NCI-H2081 treated with DMSO at 0.1 percent for 48 hours (cell line): ENCODE data around the gene HTR1B.

Experiments used
- DNase-seq: peaks from one replicate; lab custom pipeline; 2025; lab: John Stamatoyannopoulos, UW

HTR1B gene, protein sequence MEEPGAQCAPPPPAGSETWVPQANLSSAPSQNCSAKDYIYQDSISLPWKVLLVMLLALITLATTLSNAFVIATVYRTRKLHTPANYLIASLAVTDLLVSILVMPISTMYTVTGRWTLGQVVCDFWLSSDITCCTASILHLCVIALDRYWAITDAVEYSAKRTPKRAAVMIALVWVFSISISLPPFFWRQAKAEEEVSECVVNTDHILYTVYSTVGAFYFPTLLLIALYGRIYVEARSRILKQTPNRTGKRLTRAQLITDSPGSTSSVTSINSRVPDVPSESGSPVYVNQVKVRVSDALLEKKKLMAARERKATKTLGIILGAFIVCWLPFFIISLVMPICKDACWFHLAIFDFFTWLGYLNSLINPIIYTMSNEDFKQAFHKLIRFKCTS

DNA sequence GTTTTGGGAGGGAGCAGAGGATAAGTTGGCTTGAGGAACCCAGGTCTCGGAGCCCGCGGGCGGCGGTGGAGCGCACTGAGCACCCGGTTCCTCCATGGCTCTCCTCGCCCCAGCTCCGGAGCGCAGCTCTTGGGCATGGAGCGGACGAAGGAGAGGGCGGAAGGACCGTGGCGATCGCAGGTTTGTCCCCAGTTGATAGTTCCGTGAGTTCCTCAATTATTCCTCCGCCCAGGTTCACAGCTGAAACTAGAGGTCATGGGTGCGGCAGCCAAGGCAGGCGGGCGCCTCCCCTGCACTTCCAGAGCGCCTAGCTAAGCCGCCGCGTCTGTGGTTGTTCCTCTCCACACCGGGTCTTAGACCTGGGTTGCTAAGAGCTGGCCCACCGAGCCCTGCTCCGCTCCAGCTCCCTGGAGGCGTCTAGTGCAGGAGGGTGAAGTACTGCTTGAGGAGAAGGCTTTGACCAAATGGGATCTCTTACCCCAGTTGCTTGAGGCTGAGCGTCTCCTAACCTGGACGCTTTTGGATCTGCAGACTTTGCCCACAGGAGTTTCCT, at the start of gene HTR1B:
TSS of gene HTR1B (minus strand) at position 184 of the 553 bp plus-strand sequence. CDS start at position 96, 88 bp downstream.
- no peak for DNase-seq

DNA sequence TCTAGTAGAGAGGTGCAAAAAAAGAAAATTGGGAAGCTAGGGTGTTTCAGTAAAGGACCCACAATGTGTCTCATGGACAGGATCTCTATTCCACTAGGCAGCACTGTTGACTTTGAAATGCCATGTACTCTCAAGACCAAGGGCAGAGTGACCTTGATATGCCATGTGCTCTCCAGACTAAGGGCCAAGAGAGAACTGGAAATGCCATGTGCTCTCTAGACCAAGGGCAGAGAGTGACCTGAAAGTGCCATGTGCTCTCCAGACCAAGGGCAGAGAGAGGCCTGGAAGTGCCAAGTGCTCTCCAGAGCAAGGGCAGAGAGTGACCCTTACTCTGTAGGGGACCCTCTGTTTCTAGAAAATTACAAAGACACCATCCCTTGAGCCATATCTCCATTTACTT, 49.3 kb upstream of the HTR1B start:
- DNase-seq, result no peak

DNA sequence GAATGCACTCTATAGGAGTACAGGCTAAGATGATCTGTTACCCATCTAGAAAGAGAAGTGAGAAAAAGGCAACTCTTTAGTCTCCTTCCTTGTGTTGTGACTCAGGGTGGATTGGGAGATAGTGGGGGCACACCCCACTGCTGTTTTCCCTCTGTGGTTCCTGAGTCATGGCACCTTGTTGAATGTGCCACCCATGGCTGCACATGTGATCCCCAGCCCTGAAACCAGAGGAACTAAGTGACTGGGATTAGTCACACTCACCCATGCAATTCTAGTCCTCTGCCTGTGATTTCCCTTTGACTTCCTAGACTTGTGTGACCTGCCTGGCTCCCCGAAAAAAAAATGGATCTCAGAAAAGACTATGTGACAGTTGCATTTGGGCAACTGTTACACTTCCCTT, 48.6 kb upstream of the HTR1B start:
- DNase-seq, result no peak

DNA sequence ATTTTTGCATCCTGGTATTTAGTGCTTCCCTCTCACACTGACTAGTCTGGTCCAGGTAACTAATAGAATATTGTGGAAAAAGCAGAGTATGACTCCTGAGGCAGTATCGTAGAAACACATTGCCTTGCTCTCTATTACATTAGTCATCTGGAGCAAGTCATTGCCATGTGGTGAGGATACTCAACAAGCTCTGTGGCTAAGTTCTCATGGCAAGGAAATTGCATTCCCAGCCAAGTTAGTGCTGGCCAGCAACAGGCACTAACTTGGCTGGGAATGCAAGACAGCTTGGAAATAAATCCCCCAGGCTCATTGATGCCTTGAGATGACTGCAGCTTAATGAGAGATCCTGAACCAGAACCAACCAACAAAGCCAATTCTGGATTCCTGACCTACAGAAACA, 39.7 kb upstream of the HTR1B start:
- no peak for DNase-seq

DNA sequence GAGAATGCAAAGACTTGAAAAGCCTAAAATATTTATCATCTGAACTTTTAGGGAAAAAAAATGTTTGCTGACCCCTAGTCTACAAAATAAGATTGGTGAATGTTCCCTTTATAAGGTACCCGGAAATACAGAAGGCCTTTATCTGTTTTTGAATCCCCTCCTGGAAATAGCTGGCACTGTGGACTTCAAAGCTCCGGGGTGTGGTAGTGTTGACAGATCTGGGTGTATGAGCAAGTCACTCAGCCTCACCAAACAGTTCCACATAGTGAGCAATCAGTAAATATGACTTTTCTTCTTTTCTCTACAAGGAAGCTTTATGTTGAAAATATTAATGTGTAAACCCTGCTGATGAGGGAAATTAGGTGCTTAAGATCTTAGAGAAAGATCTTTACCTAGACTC, 29.2 kb upstream of the HTR1B start:
- no peak for DNase-seq

DNA sequence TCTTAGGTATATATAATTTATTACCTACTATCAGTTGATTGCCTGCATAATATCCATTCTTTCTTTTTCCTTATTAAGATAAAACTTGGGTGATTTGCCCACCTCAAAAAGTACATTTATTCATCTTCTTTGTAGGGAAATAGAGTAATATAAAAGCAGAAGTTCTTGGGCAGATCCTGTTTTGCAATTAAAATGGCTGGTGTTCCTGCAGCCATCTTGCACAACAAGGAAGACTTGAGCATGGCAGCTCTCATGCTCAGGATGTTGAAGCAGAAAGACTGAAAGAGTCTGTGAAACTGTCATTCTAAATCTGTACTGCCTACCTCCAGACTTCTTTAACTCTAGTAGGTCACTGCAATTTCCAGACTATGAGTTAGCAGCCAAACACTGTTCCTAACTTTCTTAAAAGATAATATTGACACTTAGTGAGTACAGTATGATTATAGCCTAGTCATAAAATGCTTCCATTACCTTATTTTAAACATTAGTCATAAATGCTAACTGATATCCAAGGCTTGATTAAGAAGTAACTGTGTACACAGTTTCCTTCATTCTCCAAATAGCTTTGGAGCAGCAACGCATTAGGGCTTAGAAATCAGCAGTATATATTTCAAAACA, 24.6 kb upstream of the HTR1B start:
- no peak for DNase-seq

DNA sequence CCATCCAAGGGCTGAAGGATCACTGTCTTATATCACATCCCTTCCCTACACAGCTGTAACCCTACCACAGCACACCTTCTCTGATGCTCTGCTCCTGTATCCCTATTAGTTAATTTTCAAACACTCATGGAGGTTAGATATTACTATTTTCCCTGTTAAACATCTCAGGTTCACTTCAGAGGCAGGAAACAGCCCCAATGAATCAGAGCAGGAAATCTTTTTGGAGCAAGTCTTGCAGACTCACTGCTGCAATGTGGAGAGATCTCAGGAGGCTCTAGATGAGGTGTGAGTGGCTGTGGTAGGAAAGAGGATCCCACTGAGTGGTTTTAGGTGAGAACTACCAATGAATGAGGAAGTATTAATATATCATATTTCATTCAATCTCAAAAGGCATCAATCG, 19.7 kb upstream of the HTR1B start:
- DNase-seq, result no peak

DNA sequence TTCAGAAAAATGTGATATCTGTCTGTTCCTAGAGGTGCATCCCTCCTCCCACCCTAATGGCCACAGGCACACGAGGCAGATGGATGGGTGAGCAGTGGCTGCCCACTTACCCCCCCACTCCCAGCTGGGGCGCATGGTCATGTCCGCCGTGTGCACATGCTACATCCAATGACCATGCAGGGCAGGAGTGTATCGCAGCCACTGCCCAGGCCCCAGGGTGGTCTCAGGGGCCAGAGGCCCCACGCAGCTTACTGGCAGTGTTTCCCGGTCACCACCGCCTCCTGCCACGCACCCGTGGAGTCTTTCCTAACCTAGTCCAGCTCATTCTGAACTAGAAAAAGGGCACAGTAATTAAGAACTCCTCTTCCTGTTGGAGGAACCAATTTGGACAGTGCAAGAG, 11.7 kb upstream of the HTR1B start:
- DNase-seq, result no peak

DNA sequence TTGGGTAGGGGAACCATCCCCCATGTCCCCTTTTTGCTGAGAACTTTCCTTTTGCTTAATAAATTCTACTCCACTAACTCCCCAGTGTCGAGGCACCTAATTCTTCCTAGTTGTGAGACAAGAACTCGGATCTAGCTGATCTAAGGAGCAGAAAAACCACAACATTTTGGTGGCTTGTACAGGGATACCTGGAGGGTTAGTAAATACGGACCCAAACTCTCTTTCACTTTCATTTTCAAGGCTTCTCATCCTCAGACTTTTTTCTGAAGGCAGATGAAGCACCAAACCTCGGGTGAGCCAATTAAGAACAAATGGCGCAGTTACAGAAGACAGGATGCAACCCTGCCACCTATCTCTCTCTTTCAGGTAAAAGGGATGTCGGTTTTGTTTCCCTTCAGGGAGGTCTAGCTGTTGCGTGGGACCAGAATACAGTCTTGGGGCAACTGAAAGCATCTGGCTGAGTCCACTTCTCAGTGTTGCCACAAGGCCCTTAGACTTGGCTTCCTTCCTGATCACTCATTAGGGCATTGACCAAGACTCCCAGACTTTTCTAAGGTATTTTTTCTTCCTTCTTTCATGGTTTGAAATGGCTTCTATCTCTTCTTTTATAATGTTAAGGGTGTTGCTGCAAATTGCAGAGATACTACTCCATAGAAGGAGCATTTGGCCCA, 11.1 kb upstream of the HTR1B start:
- no peak for DNase-seq

DNA sequence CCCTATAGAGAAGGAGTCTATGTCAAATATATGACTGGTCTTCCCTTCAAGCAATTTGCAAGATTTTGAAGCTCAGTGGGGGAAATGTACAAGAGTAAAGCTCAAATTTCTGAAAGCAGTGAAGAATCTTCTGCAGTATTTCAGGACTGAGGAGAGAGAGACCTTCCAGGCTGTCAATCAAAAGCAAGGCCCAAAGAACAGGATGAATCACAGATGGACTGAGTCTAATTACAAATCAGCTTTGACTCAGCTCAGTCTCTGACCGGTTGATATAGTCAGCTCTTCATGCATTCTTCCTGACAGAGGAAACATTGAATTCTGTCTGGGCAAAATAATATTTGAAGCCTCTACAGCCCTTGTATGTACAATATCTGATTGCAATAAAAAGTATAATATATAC, 7.7 kb upstream of the HTR1B start:
- no peak for DNase-seq

DNA sequence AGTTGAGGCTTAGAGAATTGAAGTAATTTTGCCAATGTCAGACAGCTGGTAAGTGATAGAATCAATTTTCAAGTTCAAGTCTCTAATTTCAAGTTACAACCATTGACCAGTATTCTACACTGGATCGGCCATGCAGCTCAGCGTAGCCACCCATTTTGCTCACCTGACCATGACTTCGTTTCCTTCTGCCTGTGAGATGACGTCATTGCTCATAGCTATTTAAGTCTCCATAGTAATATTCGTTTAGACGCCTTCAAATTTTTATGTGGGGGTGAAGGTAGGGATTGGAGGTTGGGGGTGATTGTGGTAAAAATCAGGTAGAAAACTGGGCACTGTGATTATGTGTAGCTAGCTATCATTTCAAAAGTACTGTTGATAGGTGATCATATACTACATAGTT, 5.6 kb upstream of the HTR1B start:
- no peak for DNase-seq

DNA sequence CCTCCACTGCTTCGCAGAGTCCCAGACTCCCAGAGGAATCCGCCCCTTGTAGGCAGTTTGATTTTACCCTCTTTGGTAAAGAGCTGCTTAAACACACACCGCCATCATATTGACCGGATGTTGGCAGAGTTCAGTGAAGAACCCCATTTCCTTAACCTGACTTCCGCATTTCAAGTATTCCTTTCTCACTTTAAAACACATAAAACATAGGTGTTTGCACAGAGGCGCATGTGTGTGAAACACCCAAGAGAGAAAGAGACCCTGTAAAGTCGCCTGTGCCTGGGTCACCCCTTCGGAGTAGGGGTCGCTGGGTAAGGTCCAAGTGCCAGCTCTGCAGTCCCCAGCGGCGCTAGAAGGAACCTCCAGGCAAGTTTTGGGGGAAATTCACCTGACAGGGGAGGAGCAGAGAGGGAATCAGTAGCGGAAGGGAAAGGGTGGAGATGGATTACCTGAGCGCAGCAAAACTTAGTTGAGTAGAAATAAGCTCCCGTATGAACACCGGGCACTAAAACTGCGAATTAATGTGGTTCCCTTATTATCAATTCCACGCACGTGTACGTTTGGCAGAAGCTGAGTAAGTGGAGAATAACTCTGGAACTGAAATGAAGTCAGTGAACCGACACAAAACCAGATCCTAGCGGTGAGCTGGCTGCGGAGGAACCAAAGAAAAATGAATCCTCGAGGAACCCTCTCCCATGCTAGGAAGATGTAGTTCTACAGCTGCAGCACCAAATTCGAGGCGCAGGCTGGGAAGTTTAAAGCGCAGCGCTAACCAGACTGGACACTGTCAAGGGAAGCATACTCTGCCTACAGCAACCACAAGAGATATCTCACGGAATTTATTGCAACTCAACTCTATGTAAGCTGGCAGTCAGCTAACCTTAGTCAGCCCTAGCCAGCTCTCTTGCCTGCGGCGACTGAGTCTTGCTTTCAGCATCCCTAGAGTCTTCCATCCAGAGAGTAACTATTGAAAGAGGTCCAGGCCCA, 3.5 kb upstream of the HTR1B start:
- no peak for DNase-seq

DNA sequence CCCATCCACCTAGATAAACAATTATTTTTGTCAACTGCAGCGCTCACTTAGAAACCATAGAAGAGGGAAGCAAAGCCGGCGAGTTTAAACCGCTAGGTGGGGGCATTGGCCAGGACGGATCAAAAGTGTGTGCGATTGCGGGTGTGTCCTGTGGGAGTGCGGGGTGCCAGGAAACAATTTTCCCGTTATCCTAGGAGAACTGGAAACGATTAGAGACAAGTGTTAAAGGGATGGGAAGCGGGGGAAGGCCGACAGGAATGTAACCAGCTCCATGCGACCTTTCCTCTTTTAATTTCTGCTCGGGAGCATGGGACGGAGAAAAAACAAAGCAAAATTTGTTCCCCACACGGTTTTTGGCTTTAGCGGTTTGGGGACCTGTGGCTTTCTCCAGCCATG, 2.8 kb upstream of the HTR1B start:
- no peak for DNase-seq

DNA sequence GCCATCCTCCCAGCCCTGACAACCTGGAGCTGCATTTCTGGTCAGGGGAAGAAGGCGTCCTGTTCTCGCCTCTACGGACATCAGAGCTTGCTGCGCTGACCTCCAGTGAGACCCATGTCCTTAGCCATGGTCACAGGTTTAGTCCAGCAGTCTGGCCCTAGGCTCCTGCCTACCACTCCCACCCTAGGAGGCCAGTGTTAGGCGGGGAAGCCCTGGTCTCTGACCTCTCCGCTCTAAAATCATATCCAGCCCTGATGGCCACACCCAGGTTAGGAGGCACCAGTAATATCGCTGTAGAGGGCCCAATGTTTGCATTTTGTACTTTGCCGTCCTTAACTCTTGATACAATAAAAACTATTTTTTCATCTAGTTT, 1.2 kb upstream of the HTR1B start:
- no peak for DNase-seq

DNA sequence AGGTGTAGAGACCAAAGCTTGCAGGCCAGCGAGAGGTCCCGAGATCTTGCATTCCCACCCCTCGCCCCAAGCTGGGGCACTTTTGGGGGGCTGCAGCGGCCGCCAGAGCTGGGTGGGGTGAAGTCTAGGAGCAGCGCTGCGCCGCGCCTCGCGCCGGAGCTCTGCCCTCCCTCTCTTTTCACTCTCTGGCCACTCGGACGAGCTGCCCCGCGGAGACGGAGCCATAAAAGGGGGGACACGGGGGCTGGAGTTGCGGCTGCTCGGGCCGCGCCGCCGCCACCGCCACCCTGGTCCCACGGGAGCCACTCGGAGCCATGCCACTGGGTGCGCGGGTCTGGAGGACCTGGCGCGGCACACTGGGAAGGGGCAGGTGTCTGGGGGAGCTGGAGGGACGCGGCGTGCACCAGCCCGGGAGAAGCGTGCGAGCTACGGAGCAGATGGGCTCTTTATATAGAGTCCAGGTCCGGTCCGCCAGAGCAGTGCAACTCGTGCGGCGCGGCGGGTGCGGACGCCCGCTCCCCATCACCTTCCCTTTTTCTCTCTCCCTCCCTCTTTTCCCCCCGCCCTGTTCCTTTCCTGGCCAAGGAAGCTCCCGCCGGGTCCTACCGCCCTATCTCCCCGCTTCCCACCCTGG, 687 bp upstream of the HTR1B start:
- DNase-seq, result no peak

DNA sequence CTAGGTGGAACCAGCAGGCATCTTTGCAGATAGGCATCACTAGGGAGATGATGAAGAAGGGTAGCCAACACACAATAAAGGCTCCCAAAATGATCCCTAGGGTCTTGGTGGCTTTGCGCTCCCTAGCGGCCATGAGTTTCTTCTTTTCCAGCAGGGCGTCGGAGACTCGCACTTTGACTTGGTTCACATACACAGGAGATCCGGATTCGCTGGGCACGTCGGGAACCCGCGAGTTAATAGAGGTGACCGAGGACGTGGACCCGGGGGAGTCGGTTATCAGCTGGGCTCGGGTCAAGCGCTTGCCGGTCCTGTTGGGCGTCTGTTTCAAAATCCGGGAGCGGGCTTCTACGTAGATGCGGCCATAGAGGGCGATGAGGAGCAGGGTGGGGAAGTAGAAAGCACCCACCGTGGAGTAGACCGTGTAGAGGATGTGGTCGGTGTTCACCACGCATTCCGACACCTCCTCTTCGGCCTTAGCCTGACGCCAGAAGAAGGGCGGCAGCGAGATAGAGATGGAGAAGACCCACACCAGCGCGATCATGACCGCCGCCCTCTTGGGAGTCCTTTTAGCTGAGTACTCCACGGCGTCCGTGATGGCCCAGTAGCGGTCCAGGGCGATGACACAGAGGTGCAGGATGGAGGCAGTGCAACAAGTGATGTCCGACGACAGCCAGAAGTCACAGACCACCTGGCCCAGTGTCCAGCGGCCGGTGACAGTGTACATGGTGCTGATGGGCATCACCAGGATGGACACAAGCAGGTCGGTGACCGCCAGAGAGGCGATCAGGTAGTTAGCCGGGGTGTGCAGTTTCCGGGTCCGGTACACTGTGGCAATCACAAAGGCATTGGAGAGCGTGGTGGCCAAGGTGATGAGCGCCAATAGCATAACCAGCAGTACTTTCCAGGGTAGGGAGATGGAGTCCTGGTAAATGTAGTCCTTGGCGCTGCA, 658 bp downstream of the HTR1B start:
- DNase-seq, result no peak

DNA sequence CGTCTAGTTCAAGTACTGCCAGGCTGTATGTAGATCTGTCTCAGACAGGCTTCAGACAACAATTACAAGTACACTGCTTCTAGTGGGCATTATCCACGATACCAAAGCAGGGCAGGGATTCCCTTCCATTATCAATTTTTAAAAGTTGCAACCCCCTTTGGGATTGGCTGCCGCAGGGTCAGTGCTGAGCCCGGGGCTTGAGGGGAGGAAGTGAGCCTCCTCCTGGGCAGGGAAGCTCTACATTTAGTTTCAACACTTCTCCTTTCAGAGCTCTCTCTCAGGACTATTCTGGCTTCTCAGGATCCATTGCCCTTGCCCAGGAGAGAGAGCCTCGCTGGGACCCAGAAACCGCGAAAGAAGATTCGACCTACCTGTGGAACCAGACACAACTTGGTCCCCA, 1.5 kb downstream of the HTR1B start:
- no peak for DNase-seq

DNA sequence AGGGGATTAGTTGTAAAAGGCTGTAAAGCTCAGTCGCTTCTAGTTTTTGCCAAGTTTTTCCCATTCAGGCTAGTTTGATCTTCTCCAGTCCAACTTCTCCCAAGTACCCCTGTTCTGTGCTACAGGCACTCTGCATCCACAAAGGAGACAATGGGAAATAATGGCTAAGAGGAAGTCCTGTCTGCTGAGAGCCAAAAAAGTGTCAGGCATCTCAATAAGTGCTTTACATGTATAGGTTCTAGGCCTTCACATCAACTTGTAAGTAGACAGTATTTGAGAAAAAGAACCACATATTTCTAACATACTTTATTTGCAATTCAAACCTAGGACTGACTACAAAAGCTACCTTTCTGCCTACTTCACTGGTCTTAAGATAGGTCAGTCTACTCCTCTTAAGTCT, 4.9 kb downstream of the HTR1B start:
- DNase-seq, result no peak

DNA sequence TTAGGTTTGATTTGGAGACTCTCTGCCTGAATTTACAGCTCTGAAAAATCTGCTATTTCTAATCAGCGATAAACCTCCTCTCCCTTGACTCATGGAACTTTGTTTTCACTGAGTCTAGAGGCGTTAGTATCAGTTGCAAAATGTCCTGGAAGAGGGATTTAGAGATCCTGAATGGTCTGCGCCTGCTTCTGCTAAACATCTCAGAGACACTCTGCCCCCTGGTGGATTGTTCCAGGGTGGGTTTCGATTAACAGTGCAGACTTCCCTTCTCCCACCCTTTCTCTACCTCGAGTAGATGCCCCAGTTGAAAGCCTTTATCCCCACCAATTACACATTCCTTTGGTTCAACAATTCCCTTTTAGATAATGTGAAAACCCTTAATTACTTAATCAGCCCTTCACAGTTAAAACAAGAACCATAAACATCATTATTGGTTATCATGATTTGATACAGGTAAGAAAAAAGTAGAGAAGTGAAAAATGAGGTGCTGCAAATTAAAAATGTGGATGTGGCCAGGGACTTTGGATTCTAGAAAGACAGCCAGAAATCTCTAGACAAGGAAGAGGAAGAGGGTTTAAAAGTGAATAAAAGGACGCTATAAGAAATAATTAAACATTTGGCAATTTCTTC, 5.5 kb downstream of the HTR1B start:
- DNase-seq, result no peak
